NOMO-1 treated with DMSO at 0.1 percent for 48 hours (cell line): ENCODE measurements around the gene PXYLP1.

Experiments used
- DNase-seq: peaks from one replicate; lab custom pipeline; 2025; ENCODE audit not compliant: unreplicated experiment; lab: John Stamatoyannopoulos, UW

Gene PXYLP1

GRCh38 chr3:141342386-141342785, 110.8 kb downstream of the PXYLP1 start:
- no peak for DNase-seq

GRCh38 chr3:141343077-141343476, 111.5 kb downstream of the PXYLP1 start:
- DNase-seq: no peak

GRCh38 chr3:141343865-141344271, 112.2 kb downstream of the PXYLP1 start:
- no peak for DNase-seq
